Astrocyte (in vitro differentiated cells and primary cell): ENCODE data around the gene PIK3R3.

ENCODE experiments used
- EZH2 ChIP-seq: IDR thresholded peaks from 2 replicates; pipeline ENCODE4 v1.6.1; 2012; ENCODE audit warnings: mild to moderate bottlenecking, low read length, inconsistent platforms; ENCODE audit not compliant: insufficient read depth
- TF ChIP-seq, protein P1 (sequence below): IDR thresholded peaks from 2 replicates; pipeline ENCODE4 v1.5.1; 2011; ENCODE audit warnings: low read depth, mild to moderate bottlenecking, inconsistent platforms, low read length, moderate library complexity; ENCODE audit not compliant: insufficient read depth

DNA sequence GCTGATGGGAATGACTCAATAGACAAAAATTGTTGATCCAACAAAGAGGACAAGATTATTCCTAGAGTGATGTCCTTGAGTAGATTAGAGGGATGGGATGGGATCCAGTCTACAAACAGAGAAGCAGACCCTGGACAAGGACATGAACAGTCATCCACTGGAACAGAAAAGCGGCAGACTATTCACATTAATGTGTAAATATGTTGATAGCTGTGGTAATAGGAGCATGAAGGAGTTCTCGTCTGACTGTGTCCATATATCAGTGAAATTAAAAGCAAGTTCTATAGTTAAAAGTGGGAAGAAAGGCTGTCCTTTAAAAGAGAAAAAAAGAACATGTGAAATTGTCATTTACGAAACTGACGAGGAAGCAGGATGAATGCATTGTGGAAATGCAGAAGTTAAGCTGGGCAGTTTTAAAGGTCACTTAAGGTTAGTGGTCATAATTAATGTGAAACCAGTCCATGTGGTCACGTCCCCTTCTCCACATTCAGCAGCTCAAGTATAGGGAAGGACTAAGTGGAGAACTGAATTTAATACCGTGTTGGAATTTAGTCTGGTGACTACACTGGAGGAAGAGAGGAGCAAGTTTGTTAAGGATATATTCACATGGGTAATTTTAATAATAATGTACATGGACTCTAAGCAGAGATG, 62.1 kb downstream of the PIK3R3 start:
- TF ChIP-seq, protein P1, sequence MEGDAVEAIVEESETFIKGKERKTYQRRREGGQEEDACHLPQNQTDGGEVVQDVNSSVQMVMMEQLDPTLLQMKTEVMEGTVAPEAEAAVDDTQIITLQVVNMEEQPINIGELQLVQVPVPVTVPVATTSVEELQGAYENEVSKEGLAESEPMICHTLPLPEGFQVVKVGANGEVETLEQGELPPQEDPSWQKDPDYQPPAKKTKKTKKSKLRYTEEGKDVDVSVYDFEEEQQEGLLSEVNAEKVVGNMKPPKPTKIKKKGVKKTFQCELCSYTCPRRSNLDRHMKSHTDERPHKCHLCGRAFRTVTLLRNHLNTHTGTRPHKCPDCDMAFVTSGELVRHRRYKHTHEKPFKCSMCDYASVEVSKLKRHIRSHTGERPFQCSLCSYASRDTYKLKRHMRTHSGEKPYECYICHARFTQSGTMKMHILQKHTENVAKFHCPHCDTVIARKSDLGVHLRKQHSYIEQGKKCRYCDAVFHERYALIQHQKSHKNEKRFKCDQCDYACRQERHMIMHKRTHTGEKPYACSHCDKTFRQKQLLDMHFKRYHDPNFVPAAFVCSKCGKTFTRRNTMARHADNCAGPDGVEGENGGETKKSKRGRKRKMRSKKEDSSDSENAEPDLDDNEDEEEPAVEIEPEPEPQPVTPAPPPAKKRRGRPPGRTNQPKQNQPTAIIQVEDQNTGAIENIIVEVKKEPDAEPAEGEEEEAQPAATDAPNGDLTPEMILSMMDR: no peak
- no peak for TF ChIP-seq EZH2
